Subcutaneous adipose tissue (tissue), 4 donors: ENCODE results near the gene USP38. TPM values are rescaled to one million over a fixed set of nuclear protein-coding genes. Genes with fewer than 3 reads are reported as not detected.

Experiments
- CTCF ChIP-seq: fragments of 450-650 bp; IDR thresholded peaks from one replicate; pipeline ENCODE4 v1.5.1; 2016; ENCODE audit warnings: low read depth, mild to moderate bottlenecking, control low read depth, antibody characterized with exemption, moderate library complexity
- total RNA-seq, 4 donors: library from RNA; depleted of rRNA; stranded (reverse); fragments of >200 nt; gene quantifications; one replicate each; pipeline ENCODE4 v1.1.0, GENCODE V29; 2016

USP38 gene
- total RNA-seq, 4 donors from 2014 or later, result 18.1 to 27.2 (median 20.0) TPM

GRCh38 chr4:143260750-143261149, 76.0 kb downstream of the USP38 start:
- no peak for TF ChIP-seq CTCF

DNA sequence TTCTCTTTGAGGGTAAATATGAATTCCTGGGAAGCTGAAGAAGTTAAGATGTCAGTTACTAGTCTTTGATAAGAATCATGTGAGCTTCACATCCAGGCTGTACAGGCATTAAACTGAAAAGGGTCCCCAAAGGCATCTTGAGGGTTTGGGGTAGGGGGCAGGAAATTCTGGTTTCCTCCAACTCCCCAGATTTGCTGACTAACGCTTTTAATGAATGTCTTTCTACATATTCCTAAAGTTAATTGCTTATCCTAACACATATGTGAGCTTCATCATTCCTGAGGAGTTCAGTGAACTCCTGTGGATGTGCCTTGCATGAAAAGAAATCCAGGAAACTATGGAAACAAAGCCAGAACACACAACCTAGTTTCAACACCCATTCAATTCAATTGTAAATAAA, 78.1 kb downstream of the USP38 start:
- TF ChIP-seq CTCF, result no peak

- no peak for TF ChIP-seq CTCF
Measured at GRCh38 chr4:143270256-143270838, 85.6 kb downstream of the USP38 start.

Other genes with a start within 250 kb of the USP38 start
- 10 to 100 TPM; 21.8 to 41.3 (median 31.7) TPM for gene GAB1, start 152.0 kb downstream of the USP38 start, total RNA-seq